Uterus (tissue), 4 donors: Measurements from ENCODE around the gene L3MBTL3. TPM values are rescaled to one million over a fixed set of nuclear protein-coding genes. Genes with fewer than 3 reads are reported as not detected.

Experiments
- DNase-seq, 2 donors: peaks; one replicate each; pipeline ENCODE4 v3.0.0-alpha.2; 2019 to 2020
- H3K27ac ChIP-seq, 2 donors: fragments of 200-600 bp; sonication (generic); 1 replicate in 1 of 2; 2 replicates in 1 of 2; pipeline ENCODE4 v1.5.1; 2016 to 2018
- H3K27me3 ChIP-seq, 2 donors: fragments of 200-600 bp; sonication (generic); one replicate each; pipeline ENCODE4 v1.5.1; 2018 to 2019; ENCODE audit warnings: control low read depth in 1 of 2
- H3K36me3 ChIP-seq, 2 donors: fragments of 200-600 bp; sonication (generic); one replicate each; pipeline ENCODE4 v1.5.1; 2019; ENCODE audit warnings: control low read depth in 1 of 2
- H3K4me1 ChIP-seq, 2 donors: fragments of 200-600 bp; sonication (generic); one replicate each; pipeline ENCODE4 v1.5.1; 2018 to 2019; ENCODE audit warnings: control low read depth in 1 of 2
- H3K4me3 ChIP-seq, 2 donors: fragments of 200-600 bp; sonication (generic); 1 replicate in 1 of 2; 2 replicates in 1 of 2; pipeline ENCODE4 v1.5.1; 2018 to 2019; ENCODE audit warnings: mild to moderate bottlenecking in 1 of 2
- H3K9me3 ChIP-seq, 2 donors: fragments of 200-600 bp; sonication (generic); one replicate each; pipeline ENCODE4 v1.5.1; 2019; ENCODE audit warnings: control low read depth in 1 of 2
- POLR2A ChIP-seq, 2 donors: fragments of 450-650 bp; IDR thresholded peaks; one replicate each; pipeline ENCODE4 v1.6.1; 2016; ENCODE audit warnings: antibody characterized with exemption in 2 of 2, mild to moderate bottlenecking in 1 of 2, moderate library complexity in 1 of 2
- intact Hi-C: fragments of 100-400 bp; cut with DNase I; formaldehyde crosslinking; loops from one replicate; pipeline ENCODE4 v1.15.1; 2023; ENCODE audit warnings: low total_unique reads
- total RNA-seq, 4 donors: library from RNA; depleted of rRNA in 3 of 4; stranded (reverse); fragments of >200 nt in 3 of 4; gene quantifications; one replicate each; pipeline versions ENCODE4 v1.1.0 to v1.2.4, GENCODE V29; 2014 to 2023
- TF ChIP-seq, protein P1 (sequence below), 4 experiments: fragments of 200-600 bp in 2 of 4; fragments of 450-650 bp in 2 of 4; sonication (generic) in 2 of 4; IDR thresholded peaks; one replicate each; pipeline ENCODE4 v1.5.1; 2016 to 2019; ENCODE audit warnings: antibody characterized with exemption in 4 of 4, mild to moderate bottlenecking in 2 of 4, moderate library complexity in 1 of 4
- donor health status: DM: yes; HTN: yes; CAD: no.

Gene L3MBTL3
- total RNA-seq, 4 donors from 2014 or later = 3.1 to 21.3 (median 16.1) TPM

DNA sequence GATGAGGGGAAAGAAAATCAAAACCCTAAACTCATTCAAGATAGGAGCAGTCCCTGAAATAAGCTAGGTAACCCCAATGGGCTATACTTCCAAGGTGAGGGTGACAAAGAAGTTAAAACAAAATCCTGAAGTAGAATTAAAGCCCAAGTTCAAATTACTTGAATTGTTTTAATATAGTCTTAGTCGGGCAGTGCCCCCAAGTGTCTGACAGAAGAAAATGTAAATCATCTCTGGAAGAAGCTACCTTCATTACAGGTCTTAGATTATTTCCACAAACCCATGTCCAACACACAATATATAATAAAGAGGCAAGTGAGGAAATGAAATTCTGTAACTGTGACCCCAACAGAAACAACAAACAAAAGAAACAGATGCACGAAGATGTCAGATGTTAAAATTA, 36.8 kb upstream of the L3MBTL3 start:
- TF ChIP-seq, protein P1, sequence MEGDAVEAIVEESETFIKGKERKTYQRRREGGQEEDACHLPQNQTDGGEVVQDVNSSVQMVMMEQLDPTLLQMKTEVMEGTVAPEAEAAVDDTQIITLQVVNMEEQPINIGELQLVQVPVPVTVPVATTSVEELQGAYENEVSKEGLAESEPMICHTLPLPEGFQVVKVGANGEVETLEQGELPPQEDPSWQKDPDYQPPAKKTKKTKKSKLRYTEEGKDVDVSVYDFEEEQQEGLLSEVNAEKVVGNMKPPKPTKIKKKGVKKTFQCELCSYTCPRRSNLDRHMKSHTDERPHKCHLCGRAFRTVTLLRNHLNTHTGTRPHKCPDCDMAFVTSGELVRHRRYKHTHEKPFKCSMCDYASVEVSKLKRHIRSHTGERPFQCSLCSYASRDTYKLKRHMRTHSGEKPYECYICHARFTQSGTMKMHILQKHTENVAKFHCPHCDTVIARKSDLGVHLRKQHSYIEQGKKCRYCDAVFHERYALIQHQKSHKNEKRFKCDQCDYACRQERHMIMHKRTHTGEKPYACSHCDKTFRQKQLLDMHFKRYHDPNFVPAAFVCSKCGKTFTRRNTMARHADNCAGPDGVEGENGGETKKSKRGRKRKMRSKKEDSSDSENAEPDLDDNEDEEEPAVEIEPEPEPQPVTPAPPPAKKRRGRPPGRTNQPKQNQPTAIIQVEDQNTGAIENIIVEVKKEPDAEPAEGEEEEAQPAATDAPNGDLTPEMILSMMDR (IDR thresholded peaks at IDR 0.05) = no peak
- no peak for TF ChIP-seq POLR2A (IDR thresholded peaks at IDR 0.05)
- Histone ChIP-seq H3K27me3 (no peaks in the 10 kb centered on the region), H3K27ac (no peak overlapping the region), H3K36me3 (no peaks in the 10 kb centered on the region), H3K4me3 (no peak overlapping the region), H3K9me3 (peaks cover 0 to 9% of the 10 kb centered on the region in 2 donors), H3K4me1 (no peaks in the 10 kb centered on the region)
- DNase-seq = no peak
- intact Hi-C loops = no loop called here

DNA sequence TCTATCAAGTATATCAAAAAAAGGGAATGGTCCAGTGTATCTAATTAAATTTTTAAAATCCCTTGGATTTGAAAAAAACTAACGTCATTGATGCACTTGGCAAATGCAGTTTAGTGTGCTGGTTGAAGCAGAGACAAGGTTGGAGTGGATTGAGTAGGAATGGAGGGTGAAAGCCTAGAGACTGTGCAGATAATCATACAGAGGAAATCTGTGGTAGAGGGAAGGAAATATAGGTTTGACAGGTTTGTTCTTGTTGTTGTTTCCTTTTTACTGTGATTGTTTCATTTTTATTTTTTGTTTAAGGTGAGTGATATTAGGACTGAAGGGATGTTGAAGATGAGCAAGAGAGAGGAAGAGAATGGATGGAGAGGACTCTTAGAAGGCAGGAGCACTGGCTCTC, 29.0 kb upstream of the L3MBTL3 start:
- Histone ChIP-seq H3K27ac (no peak overlapping the region), H3K4me3 (no peak overlapping the region), H3K4me1 (no peaks in the 10 kb centered on the region), H3K36me3 (no peaks in the 10 kb centered on the region), H3K27me3 (no peaks in the 10 kb centered on the region), H3K9me3 (no peaks in the 10 kb centered on the region)
- TF ChIP-seq, protein P1 (IDR thresholded peaks at IDR 0.05) = no peak
- TF ChIP-seq POLR2A (IDR thresholded peaks at IDR 0.05) = no peak
- intact Hi-C loops = no loop called here
- DNase-seq = no peak

DNA sequence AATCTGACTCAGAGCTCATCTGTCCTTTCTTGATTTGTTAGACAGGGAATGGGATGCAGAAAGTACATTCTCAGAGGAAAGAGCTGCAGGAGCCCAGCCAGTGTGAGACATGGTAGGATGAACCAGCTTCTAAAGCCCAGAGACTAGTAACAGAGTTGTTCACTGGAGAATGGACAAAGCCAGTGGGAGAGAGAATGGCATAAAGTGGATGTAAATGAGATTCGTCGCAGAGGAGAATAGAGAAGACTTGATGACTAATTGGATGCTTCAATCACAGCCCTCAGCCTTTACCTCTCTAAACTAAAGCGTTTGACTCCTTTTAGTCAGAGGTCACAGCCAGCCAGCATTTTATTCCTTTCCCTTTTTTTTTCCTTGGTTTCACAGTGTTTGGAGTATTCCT, 25.5 kb upstream of the L3MBTL3 start:
- TF ChIP-seq, protein P1 (IDR thresholded peaks at IDR 0.05) = no peak
- no peak for TF ChIP-seq POLR2A (IDR thresholded peaks at IDR 0.05)
- H3K27ac ChIP-seq = no peak overlapping the region
- H3K4me1 ChIP-seq = no peaks in the 10 kb centered on the region
- DNase-seq = no peak
- no peak overlapping the region for H3K4me3 ChIP-seq
- no peaks in the 10 kb centered on the region for H3K27me3 ChIP-seq
- intact Hi-C loops = no loop called here
- no peaks in the 10 kb centered on the region for H3K9me3 ChIP-seq
- H3K36me3 ChIP-seq = no peaks in the 10 kb centered on the region

DNA sequence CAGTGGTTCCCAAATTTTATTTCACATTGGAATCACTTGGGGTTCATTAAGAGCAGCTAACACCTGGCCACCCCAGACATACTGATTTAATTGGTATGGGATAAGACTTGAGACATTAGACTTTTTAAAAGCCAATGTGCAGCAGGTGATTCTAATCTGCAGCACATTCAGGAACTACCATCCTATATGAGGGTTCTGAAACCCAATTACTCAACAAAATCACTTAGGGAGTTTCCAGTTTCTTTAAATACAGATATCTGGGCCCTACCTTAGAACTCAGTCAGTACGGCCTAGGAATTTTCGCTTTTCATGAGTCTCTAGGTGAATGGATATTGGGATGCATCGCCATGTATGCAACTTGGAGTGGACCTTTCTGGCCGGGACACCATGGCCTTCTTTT, 24.0 kb upstream of the L3MBTL3 start:
- DNase-seq = no peak
- no peaks in the 10 kb centered on the region for H3K27me3 ChIP-seq
- H3K27ac ChIP-seq = no peak overlapping the region
- H3K9me3 ChIP-seq = no peaks in the 10 kb centered on the region
- TF ChIP-seq POLR2A (IDR thresholded peaks at IDR 0.05) = no peak
- TF ChIP-seq, protein P1 (IDR thresholded peaks at IDR 0.05) = no peak
- no peak overlapping the region for H3K4me3 ChIP-seq
- H3K36me3 ChIP-seq = no peaks in the 10 kb centered on the region
- intact Hi-C loops = no loop called here
- H3K4me1 ChIP-seq = no peaks in the 10 kb centered on the region

DNA sequence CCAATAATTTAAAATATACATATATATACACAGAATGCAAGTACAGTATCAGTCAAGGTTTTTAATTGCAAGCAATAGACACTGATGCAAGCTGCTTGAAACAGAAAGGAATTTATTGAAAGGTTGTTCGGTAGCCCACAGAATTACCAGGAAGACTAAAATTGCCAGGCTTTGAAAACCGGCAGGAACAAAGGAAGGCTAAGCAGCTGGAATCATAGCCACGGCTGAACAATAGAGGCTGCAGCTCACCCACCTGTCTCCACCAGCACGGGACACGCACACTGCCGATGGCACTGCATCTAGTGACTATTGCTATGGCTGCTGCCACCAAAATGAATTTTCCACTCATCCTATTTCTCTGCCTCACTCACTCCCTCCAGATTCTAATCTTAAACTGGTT, 22.0 kb upstream of the L3MBTL3 start:
- H3K27ac ChIP-seq = no peak overlapping the region
- no peaks in the 10 kb centered on the region for H3K36me3 ChIP-seq
- no peaks in the 10 kb centered on the region for H3K9me3 ChIP-seq
- TF ChIP-seq, protein P1 (IDR thresholded peaks at IDR 0.05) = no peak
- TF ChIP-seq POLR2A (IDR thresholded peaks at IDR 0.05) = no peak
- no peak for DNase-seq
- no peaks in the 10 kb centered on the region for H3K27me3 ChIP-seq
- H3K4me3 ChIP-seq = no peak overlapping the region
- intact Hi-C loops = no loop called here
- H3K4me1 ChIP-seq = no peaks in the 10 kb centered on the region
